Karpas-422 (cell line): ENCODE data around the gene EEPD1. TPM values are rescaled to one million over a fixed set of nuclear protein-coding genes. Genes with fewer than 3 reads are reported as not detected.
A peak's percentile ranks its signal among the peaks of the same experiment; 100 is the strongest.
"Not testable (repeated sequence)": the region's sequence is repeated elsewhere in the genome, so short reads cannot be mapped to it uniquely, and the experiment has no call there.

Experiments
- DNase-seq: peaks from one replicate; pipeline ENCODE4 v3.0.0-alpha.2; 2015
- H2AFZ ChIP-seq: fragments of 200-600 bp; sonication (generic); 2 replicates; pipeline ENCODE4 v1.6.1; 2014; ENCODE audit warnings: antibody characterized with exemption, low read length, mixed read lengths
- H3K27ac ChIP-seq: fragments of 200-600 bp; sonication (generic); 2 replicates; pipeline ENCODE4 v1.5.1; 2014; ENCODE audit warnings: mild to moderate bottlenecking, low read length, moderate library complexity
- H3K27me3 ChIP-seq: fragments of 200-600 bp; sonication (generic); 2 replicates; pipeline ENCODE4 v1.6.1; 2014; ENCODE audit warnings: low read length, mixed read lengths
- H3K36me3 ChIP-seq: fragments of 200-600 bp; sonication (generic); 2 replicates; pipeline ENCODE4 v1.6.1; 2014; ENCODE audit warnings: low read length, mixed read lengths; ENCODE audit not compliant: insufficient read depth
- H3K4me1 ChIP-seq: fragments of 200-600 bp; sonication (generic); 2 replicates; pipeline ENCODE4 v1.6.1; 2014; ENCODE audit warnings: mild to moderate bottlenecking, low read length, mixed read lengths
- H3K4me2 ChIP-seq: fragments of 200-600 bp; sonication (generic); 2 replicates; pipeline ENCODE4 v1.6.1; 2014; ENCODE audit warnings: low read length, low read depth, mild to moderate bottlenecking; ENCODE audit not compliant: poor library complexity, severe bottlenecking
- H3K4me3 ChIP-seq: fragments of 200-600 bp; sonication (generic); 2 replicates; pipeline ENCODE4 v1.5.1; 2014; ENCODE audit warnings: mild to moderate bottlenecking, antibody characterized with exemption, low read length, mixed read lengths
- H3K79me2 ChIP-seq: fragments of 200-600 bp; sonication (generic); 2 replicates; pipeline ENCODE4 v1.6.1; 2014; ENCODE audit warnings: mild to moderate bottlenecking, low read length, mixed read lengths
- H3K9ac ChIP-seq: fragments of 200-600 bp; sonication (generic); 2 replicates; pipeline ENCODE4 v1.6.0; 2014; ENCODE audit warnings: low read length
- H3K9me2 ChIP-seq: fragments of 200-600 bp; sonication (generic), shearing (Covaris generic); replicated peaks from 2 replicates; pipeline ENCODE4 v1.6.0; 2014; ENCODE audit warnings: mild to moderate bottlenecking, low read length, moderate library complexity; ENCODE audit not compliant: insufficient read depth
- H3K9me3 ChIP-seq: fragments of 300-700, 200-600 bp; sonication (generic); 2 replicates; pipeline ENCODE4 v1.6.1; 2014; ENCODE audit warnings: low read length, mixed read lengths
- H4K20me1 ChIP-seq: fragments of 200-600 bp; sonication (generic); 2 replicates; pipeline ENCODE4 v1.6.1; 2014; ENCODE audit warnings: mild to moderate bottlenecking, antibody characterized with exemption, low read length, low read depth; ENCODE audit not compliant: insufficient read depth
- total RNA-seq: library from RNA; depleted of rRNA; stranded (reverse); fragments of >200 nt; shearing (Covaris generic); gene quantifications from 2 replicates; pipeline ENCODE4 v1.2.3, GENCODE V29; 2014; ENCODE audit warnings: low replicate concordance

The EEPD1 gene
- total RNA-seq, 1 experiment from 2014 or later: 28.8 TPM

- DNase-seq: no peak
- H3K27ac ChIP-seq: no peak overlapping the region
- no peaks in the 10 kb centered on the region for H3K36me3 ChIP-seq
- peaks cover 10% of the 10 kb centered on the region; the same call in 1 of the 2 replicates for H3K4me1 ChIP-seq
- peaks cover 5% of the 10 kb centered on the region for H3K79me2 ChIP-seq
- H3K4me3 ChIP-seq: no peak overlapping the region
- no peaks in the 10 kb centered on the region for H3K9me2 ChIP-seq
- H3K9ac ChIP-seq: no peak overlapping the region
- H3K27me3 ChIP-seq: no peaks in the 10 kb centered on the region
- no peaks in the 10 kb centered on the region for H4K20me1 ChIP-seq
- peaks cover 7% of the 10 kb centered on the region for H3K9me3 ChIP-seq
- no peak overlapping the region for H2AFZ ChIP-seq
- no peak overlapping the region for H3K4me2 ChIP-seq
Observed at GRCh38 chr7:36148422-36149065, 4.5 kb upstream of the EEPD1 start.

DNA sequence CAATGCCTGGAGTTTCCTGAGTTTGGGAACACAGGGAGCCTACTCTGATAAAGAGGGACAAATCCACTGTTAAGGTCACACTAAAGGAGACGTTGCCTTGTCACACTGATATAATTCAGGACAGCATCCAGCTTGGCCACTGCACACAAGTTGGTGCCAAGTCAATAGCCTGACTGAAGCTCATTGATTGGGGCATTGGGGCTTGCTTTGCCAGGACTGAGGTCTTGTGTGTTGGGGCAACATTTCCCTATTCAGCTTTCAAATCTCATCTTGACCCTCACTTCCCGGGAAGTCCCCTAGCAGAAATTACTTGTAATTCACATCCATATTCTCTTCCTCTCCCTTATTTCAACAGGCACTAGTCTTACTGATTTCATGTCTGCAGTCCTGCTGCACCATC, 3.8 kb upstream of the EEPD1 start:
- H3K79me2 ChIP-seq: peaks cover 12% of the 10 kb centered on the region
- H3K27ac ChIP-seq, H3K4me3 ChIP-seq, H3K9me3 ChIP-seq, H3K27me3 ChIP-seq, DNase-seq, H2AFZ ChIP-seq, H3K4me2 ChIP-seq, H3K9ac ChIP-seq, H3K9me2 ChIP-seq, H3K4me1 ChIP-seq, H4K20me1 ChIP-seq, H3K36me3 ChIP-seq: not testable (repeated sequence)

DNA sequence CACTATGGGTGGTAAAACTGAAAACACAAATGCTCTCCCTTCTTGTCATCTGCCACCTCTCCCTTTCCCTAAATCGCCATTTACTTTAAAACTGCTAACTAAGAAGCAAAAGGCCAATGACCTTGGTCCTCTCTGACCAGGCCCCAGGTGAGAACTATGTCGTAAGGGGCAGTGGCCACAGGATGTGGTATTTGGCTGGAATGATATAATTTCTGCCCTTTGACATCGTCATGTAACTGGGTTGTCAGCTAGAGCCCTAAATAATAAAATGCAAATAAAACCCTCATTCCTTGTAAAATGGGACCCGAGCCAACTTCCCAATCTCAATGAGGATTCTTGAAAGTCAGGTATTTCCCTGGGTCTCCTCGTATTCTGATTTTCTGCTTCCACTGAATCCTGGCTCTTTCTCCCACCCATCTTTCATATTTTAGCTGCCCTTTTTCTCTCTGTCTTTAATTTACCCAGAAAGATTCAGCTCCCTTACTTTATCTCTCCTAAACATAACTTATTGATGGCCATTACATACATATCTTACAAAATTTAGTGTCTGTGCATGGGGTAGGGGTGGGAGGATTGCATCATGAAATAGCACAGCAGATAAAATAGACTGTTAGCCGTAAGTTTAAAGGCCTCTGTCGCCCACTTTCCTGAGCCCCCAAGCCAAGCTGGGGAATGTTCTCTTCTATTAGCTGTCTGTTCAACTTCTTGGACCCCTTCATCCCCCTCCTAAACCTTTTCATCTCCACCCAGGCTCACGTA, 3.2 kb upstream of the EEPD1 start:
- H3K9me3 ChIP-seq: peaks cover 7% of the 10 kb centered on the region
- H3K79me2 ChIP-seq: peaks cover 18% of the 10 kb centered on the region
- H2AFZ ChIP-seq: no peak overlapping the region
- H3K9me2 ChIP-seq: no peaks in the 10 kb centered on the region
- H3K4me1 ChIP-seq: peaks cover 13% of the 10 kb centered on the region
- H3K27me3 ChIP-seq: no peaks in the 10 kb centered on the region
- no peak overlapping the region for H3K4me3 ChIP-seq
- peaks cover 1% of the 10 kb centered on the region; the same call in 1 of the 2 replicates for H4K20me1 ChIP-seq
- peaks cover under 1% of the 10 kb centered on the region; the same call in 1 of the 2 replicates for H3K36me3 ChIP-seq
- no peak overlapping the region for H3K9ac ChIP-seq
- H3K4me2 ChIP-seq: no peak overlapping the region
- no peak overlapping the region for H3K27ac ChIP-seq
- DNase-seq: no peak

DNA sequence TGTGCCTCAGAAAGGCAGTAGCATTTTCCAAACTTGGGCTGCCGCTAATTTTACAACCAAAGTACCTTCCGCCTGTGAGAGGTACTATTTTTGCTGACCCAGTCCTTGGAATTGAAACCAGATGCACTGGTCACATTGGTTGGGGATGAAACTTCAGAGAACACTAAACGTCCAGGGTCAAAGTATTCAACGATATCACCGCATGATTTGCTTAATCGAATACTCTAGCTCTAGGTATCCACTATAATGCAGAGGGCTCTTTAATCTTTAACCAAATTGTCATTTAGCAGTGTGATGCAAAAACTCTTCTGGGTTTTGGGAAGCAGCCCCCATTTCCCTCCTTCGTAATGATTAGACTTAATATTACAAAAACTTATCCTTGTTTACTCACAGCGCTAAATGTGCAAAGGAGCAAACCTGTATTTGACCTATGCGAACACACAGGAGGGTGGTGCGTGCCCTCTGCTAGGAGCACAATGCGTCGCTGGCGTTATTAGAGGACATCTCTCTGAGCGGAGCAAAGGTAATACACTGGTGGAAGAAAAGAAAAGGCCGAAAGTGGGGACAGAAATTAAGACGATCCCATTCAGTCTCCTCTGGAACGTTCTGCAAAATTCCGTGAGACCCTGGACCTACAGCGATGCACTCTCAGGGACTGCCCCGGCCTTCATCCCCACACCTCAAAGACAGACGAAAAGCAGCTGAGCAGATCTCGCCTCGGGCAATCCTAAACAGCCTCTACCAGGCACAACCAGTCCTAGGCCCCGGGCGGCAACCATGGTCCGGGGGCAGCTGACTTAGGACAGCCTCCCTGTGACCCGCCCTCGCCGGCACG, 916 bp upstream of the EEPD1 start:
- Histone ChIP-seq H2AFZ (no peak overlapping the region), H4K20me1 (peaks cover 24% of the 10 kb centered on the region), H3K36me3 (peaks cover 21% of the 10 kb centered on the region), H3K79me2 (peaks cover 41% of the 10 kb centered on the region), H3K27me3 (no peaks in the 10 kb centered on the region), H3K27ac (no peak overlapping the region), H3K4me3 (peak overlapping the region; percentile 52; the same call in 1 of the 2 replicates), H3K4me2 (peak overlapping the region; percentile 63), H3K9ac (peak overlapping the region; percentile 52), H3K9me2 (no peaks in the 10 kb centered on the region), H3K4me1 (peaks cover 31% of the 10 kb centered on the region), H3K9me3 (peaks cover 7% of the 10 kb centered on the region)
- DNase-seq: no peak

DNA sequence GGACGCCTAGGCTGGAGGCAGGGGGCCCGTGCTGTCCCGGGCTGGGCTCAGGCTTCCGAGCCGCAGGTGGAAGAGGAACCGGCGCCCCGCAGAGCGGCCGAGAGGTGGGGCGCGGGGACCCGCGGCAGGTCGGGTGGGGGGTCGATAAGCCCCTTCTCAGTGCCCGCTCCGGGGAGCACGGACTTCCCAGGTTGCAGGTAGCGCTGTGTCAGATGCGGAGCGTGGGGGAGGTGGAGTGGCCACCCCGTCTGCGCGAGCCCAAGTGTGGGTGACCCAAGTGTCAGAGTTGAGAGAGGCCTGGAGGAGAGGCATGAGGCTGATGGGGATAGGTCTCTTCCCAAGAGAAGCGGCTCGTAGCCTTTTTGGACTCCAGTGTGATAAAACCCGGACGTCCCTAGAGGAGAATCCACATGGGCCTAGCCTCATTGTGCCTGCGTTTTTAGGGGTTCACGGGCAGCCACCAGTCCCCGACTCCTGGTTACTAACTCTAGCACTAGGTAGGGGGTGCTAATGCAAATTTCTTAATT, 580 bp downstream of the EEPD1 start:
- Histone ChIP-seq H3K79me2 (peaks cover 56% of the 10 kb centered on the region), H3K9me3 (peaks cover 2% of the 10 kb centered on the region), H3K4me2 (peak overlapping the region; percentile 92), H3K27ac (peak overlapping the region; percentile 83), H3K36me3 (peaks cover 30% of the 10 kb centered on the region), H3K9ac (peak overlapping the region; percentile 92), H4K20me1 (peaks cover 38% of the 10 kb centered on the region), H3K9me2 (no peaks in the 10 kb centered on the region), H3K4me3 (peak overlapping the region; percentile 96), H2AFZ (no peak overlapping the region), H3K4me1 (peaks cover 46% of the 10 kb centered on the region), H3K27me3 (no peaks in the 10 kb centered on the region)
- peak; percentile 70 for DNase-seq

DNA sequence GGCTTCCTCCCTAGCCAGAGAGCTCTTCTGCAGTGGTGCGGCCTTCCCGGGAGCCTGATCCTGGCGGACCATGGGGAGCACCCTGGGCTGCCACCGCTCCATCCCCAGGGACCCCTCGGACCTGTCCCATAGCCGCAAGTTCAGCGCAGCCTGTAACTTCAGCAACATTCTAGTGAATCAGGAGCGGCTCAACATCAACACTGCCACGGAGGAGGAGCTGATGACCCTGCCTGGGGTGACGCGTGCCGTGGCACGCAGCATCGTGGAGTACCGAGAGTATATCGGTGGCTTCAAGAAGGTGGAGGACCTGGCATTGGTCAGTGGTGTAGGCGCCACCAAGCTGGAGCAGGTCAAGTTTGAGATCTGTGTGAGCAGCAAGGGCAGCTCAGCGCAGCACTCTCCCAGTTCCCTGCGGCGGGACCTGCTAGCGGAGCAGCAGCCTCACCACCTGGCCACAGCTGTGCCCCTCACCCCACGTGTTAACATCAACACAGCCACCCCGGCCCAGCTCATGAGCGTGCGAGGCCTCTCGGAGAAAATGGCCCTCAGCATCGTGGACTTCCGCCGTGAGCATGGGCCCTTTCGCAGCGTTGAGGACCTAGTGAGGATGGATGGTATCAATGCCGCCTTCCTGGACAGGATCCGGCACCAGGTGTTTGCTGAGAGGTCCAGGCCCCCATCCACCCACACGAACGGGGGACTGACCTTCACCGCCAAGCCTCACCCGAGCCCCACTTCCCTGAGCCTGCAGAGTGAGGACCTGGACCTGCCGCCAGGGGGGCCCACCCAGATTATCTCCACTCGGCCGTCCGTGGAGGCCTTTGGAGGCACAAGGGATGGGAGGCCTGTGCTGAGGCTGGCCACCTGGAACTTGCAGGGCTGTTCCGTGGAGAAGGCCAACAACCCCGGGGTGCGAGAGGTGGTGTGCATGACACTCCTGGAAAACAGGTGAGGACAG, 1.5 kb downstream of the EEPD1 start:
- peaks cover 47% of the 10 kb centered on the region for H4K20me1 ChIP-seq
- peak overlapping the region; percentile 92 for H3K4me2 ChIP-seq
- H3K9me2 ChIP-seq: no peaks in the 10 kb centered on the region
- peak overlapping the region; percentile 96 for H3K4me3 ChIP-seq
- no peaks in the 10 kb centered on the region for H3K9me3 ChIP-seq
- H3K27me3 ChIP-seq: no peaks in the 10 kb centered on the region
- no peak overlapping the region for H2AFZ ChIP-seq
- peaks cover 55% of the 10 kb centered on the region for H3K4me1 ChIP-seq
- H3K9ac ChIP-seq: peak overlapping the region; percentile 92
- DNase-seq: peak; percentile 79
- H3K36me3 ChIP-seq: peaks cover 38% of the 10 kb centered on the region
- peaks cover 65% of the 10 kb centered on the region for H3K79me2 ChIP-seq
- H3K27ac ChIP-seq: peak overlapping the region; percentile 83

GRCh38 chr7:36155811-36156361, 2.8 kb downstream of the EEPD1 start:
- Histone ChIP-seq H3K4me3 (peak overlapping the region; percentile 96), H3K27me3 (no peaks in the 10 kb centered on the region), H4K20me1 (peaks cover 56% of the 10 kb centered on the region), H3K4me2 (peak overlapping the region; percentile 92), H3K36me3 (peaks cover 44% of the 10 kb centered on the region), H2AFZ (no peak overlapping the region), H3K9me3 (no peaks in the 10 kb centered on the region), H3K9me2 (no peaks in the 10 kb centered on the region), H3K79me2 (peaks cover 78% of the 10 kb centered on the region), H3K4me1 (peaks cover 68% of the 10 kb centered on the region), H3K9ac (peak overlapping the region; percentile 92), H3K27ac (peak overlapping the region; percentile 83)
- DNase-seq: peak; percentile 68
